Stimulated activated effector memory CD8-positive, alpha-beta T cell treated with anti-CD3 and anti-CD28 coated beads, Interleukin-12 subunit alpha, Interleukin-12 subunit beta, amount 100 ng/mL, for 72 hours (primary cell): ENCODE measurements around the gene ZNF208.
"Not testable (repeated sequence)": the region's sequence is repeated elsewhere in the genome, so short reads cannot be mapped to it uniquely, and the experiment has no call there.

Source experiments
- ATAC-seq: fragments of 150-1000 bp; cut with Tn5 transposase; 2 replicates; pipeline ENCODE4 v1.10.0; 2021
- DNase-seq, 2 donors: peaks; one replicate each; pipeline ENCODE4 v3.0.0; 2021 to 2022; ENCODE audit warnings: low spot score in 2 of 2
- H3K27ac Mint-ChIP-seq: one replicate; pipeline ENCODE4 v1.8.0; 2022; ENCODE audit warnings: mild to moderate bottlenecking, mixed read lengths
- H3K36me3 Mint-ChIP-seq: one replicate; pipeline ENCODE4 v1.8.0; 2022; ENCODE audit warnings: mild to moderate bottlenecking, mixed read lengths
- H3K4me1 Mint-ChIP-seq: one replicate; pipeline ENCODE4 v1.8.0; 2022; ENCODE audit warnings: mixed read lengths
- H3K4me3 Mint-ChIP-seq: one replicate; pipeline ENCODE4 v1.8.0; 2022; ENCODE audit warnings: mild to moderate bottlenecking, mixed read lengths
- H3K9me3 Mint-ChIP-seq: one replicate; pipeline ENCODE4 v1.8.0; 2022; ENCODE audit warnings: mixed read lengths

The ZNF208 gene

GRCh38 chr19:22010437-22011143 is at the start of gene ZNF208:
Gene ZNF208, minus strand, starts transcription at chr19:22010943. Its CDS starts 149 bp downstream, at chr19:22010794.
- peak within 1 kb of the TSS; percentile 73 for H3K4me3 Mint-ChIP-seq

DNA sequence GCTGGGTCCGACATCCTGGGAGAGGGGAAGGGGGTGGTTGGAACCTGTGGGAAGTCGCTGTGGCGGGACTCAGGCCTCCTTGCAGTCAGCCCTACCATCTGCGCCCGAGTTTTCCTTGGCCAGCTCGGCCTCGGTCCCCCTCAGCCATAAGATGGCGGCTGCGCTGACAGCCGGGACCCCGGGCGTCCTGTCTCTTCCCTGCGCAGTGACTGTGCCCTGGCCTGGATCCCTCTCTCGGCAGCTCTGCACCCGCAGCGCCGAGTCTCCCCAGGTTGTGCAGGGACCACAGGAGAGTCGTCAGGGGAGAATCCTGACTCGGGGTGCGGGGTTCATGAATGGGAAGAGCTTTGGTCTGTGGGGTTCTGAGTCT is 41.9 kb upstream of the ZNF208 start:
- Mint-ChIP-seq H3K9me3 (no peaks in the 10 kb centered on the region), H3K4me1 (no peaks in the 10 kb centered on the region), H3K27ac (peak overlapping the region; percentile 97), H3K36me3 (peaks cover 13% of the 10 kb centered on the region), H3K4me3 (peak overlapping the region; percentile 95)
- DNase-seq, result no peak
- peak; percentile 60 for ATAC-seq

More at GRCh38 chr19:22010437-22011143, at the start of gene ZNF208:
- H3K4me1 Mint-ChIP-seq, H3K9me3 Mint-ChIP-seq, H3K36me3 Mint-ChIP-seq: not testable (repeated sequence)
- ATAC-seq (peak; percentile 82), DNase-seq (peak in 1 of 2 donors; percentile 50)
- H3K27ac Mint-ChIP-seq, result peak within 1 kb of the TSS; percentile 77

GRCh38 chr19:22041151-22041550 is 30.4 kb upstream of the ZNF208 start:
- H3K9me3 Mint-ChIP-seq, H3K4me3 Mint-ChIP-seq, H3K27ac Mint-ChIP-seq, DNase-seq, H3K4me1 Mint-ChIP-seq, H3K36me3 Mint-ChIP-seq: not testable (repeated sequence)
- peak; percentile 53 for ATAC-seq

- Mint-ChIP-seq H3K27ac (no peak overlapping the region), H3K4me3 (no peak overlapping the region), H3K9me3 (no peaks in the 10 kb centered on the region), H3K4me1 (no peaks in the 10 kb centered on the region), H3K36me3 (no peaks in the 10 kb centered on the region)
- ATAC-seq, result peak; percentile 62
- DNase-seq, result no peak
These were observed 19.9 kb upstream of the ZNF208 start for GRCh38 chr19:22030680-22031079.

DNA sequence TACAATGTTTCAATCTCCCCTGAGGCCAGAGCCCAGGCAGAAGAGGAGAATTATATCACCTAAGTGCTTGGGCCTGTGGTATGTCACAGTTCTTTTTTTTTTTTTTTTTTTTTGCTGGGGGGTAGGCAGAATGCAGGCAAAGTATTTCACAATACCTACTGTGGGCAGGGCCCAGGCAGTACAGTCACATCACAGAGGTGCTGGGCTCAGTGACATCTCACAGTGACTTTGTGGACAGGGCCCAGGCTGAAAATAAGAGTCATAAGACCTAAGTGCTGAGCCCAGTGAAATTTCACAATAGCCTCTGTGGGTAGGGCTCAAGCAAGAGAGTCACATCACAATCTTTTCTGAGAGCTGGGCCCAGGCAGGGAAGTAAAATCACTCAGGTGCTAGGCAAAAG is 15.9 kb upstream of the ZNF208 start:
- H3K27ac Mint-ChIP-seq, result no peak overlapping the region
- H3K4me1 Mint-ChIP-seq, result no peaks in the 10 kb centered on the region
- DNase-seq (no peak), ATAC-seq (no peak)
- H3K4me3 Mint-ChIP-seq, result no peak overlapping the region
- H3K9me3 Mint-ChIP-seq, result no peaks in the 10 kb centered on the region
- H3K36me3 Mint-ChIP-seq, result no peaks in the 10 kb centered on the region

DNA sequence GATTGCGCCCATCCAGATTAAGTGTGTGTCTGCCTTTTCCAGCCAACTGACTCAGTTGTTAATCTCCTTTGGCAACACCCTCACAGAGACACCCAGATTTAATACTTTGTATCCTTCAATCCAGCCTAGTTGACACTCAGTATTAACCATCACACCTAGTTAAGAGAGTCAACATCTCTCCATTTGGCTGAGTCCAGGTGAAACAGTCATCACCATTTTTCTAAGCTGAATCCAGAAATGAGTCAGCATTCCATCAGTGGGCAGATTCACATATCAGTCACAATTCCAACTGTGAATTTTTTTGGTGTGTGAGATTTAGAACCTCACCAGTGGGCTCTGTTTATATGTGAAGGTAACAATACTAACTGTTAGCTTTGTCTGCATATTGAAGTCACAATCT is 14.8 kb upstream of the ZNF208 start:
- H3K4me3 Mint-ChIP-seq, DNase-seq, H3K9me3 Mint-ChIP-seq, H3K4me1 Mint-ChIP-seq, H3K27ac Mint-ChIP-seq, H3K36me3 Mint-ChIP-seq: not testable (repeated sequence)
- ATAC-seq, result peak; percentile 52

DNA sequence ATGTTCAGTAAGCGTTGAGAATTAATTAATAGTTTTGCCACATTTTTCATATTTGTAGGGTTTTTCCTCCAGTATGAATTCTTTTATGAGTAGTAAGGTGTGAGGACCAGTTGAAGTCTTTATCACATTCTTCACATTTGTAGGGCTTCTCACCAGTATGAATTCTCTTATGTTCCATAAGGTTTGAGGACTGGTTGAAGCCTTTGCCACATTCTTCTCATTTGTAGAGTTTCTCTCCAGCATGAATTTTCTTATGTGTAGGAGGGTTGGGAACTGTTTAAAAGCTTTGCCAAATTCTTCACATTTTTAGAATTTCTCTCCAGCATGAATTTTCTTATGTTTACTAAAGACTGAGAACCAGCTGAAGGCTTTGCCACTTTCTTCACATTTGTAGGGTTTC is 40.3 kb downstream of the ZNF208 start:
- Mint-ChIP-seq H3K4me1 (no peaks in the 10 kb centered on the region), H3K9me3 (peaks cover 32% of the 10 kb centered on the region), H3K36me3 (peaks cover 6% of the 10 kb centered on the region), H3K4me3 (no peak overlapping the region), H3K27ac (no peak overlapping the region)
- no peak for DNase-seq
- no peak for ATAC-seq

DNA sequence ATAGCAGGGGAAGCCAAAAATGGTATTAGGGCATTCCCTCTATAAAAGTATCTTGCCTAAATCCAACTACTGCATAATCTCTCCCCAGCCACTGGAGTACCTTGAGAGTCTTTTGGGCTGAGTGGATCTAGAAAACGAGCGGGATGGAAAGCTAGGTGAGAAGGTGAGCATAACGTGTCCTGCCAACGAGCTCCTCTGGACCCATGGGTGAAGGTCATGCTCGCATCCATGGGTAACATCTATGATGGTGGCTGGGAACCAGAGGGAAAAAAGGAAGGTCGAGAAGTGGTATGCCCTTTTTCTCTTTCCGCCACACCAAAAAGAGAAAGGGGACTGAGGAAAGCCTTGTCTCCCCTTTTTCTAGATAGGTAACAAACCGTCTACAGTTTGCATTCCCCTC is 63.0 kb downstream of the ZNF208 start:
- H3K9me3 Mint-ChIP-seq, result peaks cover 24% of the 10 kb centered on the region
- no peaks in the 10 kb centered on the region for H3K4me1 Mint-ChIP-seq
- no peak overlapping the region for H3K4me3 Mint-ChIP-seq
- H3K36me3 Mint-ChIP-seq, result no peaks in the 10 kb centered on the region
- ATAC-seq, result no peak
- H3K27ac Mint-ChIP-seq, result no peak overlapping the region
- DNase-seq, result no peak

DNA sequence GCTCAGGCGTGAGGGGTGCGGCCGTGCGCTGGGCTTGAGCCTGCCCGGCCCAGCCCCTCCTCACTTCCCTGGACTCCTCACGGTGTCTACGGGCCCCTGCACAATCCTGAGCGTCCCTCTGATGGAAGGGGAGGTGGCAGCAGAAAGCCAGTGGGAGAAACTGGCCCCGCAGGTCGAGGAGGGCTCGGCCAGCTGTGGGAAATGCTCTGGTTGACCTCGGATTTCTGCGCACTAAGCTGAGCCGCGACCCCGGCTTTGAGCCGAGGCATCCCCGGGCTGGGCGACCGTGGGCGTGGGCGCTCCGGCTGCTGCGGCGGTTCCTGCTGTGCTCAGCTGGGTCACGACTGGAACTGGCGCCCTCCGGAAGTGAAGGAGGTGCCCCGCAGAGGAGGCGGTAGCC is 70.1 kb downstream of the ZNF208 start:
- DNase-seq (no peak), ATAC-seq (no peak)
- Mint-ChIP-seq H3K9me3 (no peaks in the 10 kb centered on the region), H3K4me1 (no peaks in the 10 kb centered on the region), H3K4me3 (no peak overlapping the region), H3K36me3 (no peaks in the 10 kb centered on the region), H3K27ac (no peak overlapping the region)

- no peak overlapping the region for H3K27ac Mint-ChIP-seq
- ATAC-seq (no peak), DNase-seq (no peak)
- H3K9me3 Mint-ChIP-seq, result no peaks in the 10 kb centered on the region
- no peaks in the 10 kb centered on the region for H3K36me3 Mint-ChIP-seq
- no peaks in the 10 kb centered on the region for H3K4me1 Mint-ChIP-seq
- H3K4me3 Mint-ChIP-seq, result no peak overlapping the region
These were observed 76.2 kb downstream of the ZNF208 start for GRCh38 chr19:21934593-21934992.

DNA sequence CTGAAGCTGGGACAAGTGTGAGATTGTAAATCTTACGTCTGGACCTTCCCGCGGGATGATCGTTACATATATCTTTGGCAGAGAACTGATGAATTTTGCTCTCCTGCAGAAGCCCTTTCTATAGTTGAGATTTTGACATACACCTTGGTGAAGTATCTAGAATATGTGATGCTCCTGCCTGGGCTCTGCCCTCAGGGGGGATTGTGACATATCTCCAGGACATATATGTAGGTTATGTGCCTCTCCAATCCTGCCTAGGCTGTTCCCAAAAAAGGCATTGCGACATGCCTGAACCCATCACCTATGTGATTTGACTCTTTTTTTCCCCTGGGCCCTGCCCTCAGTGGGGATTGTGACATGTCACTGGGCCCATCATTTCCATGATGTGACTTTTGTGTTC is 76.6 kb downstream of the ZNF208 start:
- DNase-seq, result no peak
- Mint-ChIP-seq H3K27ac (no peak overlapping the region), H3K4me1 (no peaks in the 10 kb centered on the region), H3K9me3 (no peaks in the 10 kb centered on the region), H3K36me3 (no peaks in the 10 kb centered on the region), H3K4me3 (no peak overlapping the region)
- no peak for ATAC-seq

DNA sequence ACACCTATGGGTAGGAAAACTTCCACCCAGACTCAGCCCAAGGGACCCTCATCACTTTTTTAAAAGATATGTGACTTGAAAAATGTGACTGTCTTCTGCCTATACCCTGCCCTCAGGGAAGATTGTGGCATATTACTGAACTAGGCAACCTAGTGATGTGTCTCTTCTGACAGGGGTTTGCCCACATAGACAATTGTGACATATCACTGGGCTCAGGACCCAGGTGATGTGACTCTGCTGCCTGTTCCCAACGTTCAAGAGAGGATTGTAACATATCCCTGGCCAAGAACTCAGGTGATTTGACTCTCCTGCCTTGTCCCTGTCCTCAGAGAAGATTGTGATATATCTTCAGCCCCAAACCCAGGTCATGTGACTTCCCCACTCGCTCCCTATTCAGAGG is 88.5 kb downstream of the ZNF208 start:
- peaks cover 11% of the 10 kb centered on the region for H3K9me3 Mint-ChIP-seq
- no peak for DNase-seq

DNA sequence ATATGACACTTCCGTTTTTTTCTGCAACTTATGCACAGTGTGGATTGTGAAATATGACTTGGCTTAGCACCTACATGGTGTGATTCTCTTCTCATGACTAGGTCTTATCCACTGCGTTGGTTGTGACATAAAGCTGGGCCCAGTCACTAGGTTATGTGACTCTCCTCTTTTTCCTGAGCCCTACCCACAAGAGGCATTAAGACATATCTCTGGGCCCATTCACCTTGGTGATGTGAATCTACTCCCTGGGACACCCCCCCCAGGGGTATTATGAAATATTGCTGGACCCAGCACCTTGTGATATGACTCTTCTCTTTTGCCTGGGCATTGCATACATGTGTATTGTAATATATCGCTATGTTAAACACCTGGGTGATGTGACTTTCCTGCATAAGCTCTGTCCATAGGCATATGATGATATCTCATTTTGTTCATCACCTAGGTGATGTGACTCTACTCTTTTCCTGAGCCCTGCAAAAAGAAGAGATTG is 89.0 kb downstream of the ZNF208 start:
- no peaks in the 10 kb centered on the region for H3K4me1 Mint-ChIP-seq
- no peaks in the 10 kb centered on the region for H3K36me3 Mint-ChIP-seq
- DNase-seq (no peak), ATAC-seq (no peak)
- no peak overlapping the region for H3K4me3 Mint-ChIP-seq
- no peak overlapping the region for H3K27ac Mint-ChIP-seq
- peaks cover 14% of the 10 kb centered on the region for H3K9me3 Mint-ChIP-seq

More for the DNA sequence above, 88.5 kb downstream of the ZNF208 start:
- H3K27ac Mint-ChIP-seq, result no peak overlapping the region
- ATAC-seq, result no peak
- no peaks in the 10 kb centered on the region for H3K36me3 Mint-ChIP-seq
- H3K4me3 Mint-ChIP-seq, result no peak overlapping the region
- no peaks in the 10 kb centered on the region for H3K4me1 Mint-ChIP-seq

DNA sequence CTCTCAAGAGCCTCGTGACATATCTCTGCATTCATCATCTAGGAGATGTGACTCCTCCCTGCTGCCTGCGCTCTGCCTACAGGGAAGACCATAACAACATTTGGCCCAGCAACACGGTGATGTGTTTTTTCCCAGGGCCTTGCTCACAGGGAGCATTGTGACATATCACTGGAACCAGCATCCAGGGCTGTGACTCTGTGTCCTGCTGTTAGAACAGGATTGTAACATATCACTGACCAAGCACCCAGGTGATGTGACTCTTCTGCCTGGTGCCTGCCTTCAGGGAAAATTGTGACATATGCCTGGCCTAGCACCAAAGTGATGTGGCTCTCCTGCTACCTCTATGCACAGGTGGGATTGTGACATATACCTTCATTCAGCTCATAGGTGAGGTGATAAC is 95.3 kb downstream of the ZNF208 start:
- ATAC-seq (no peak), DNase-seq (no peak)
- Mint-ChIP-seq H3K27ac (no peak overlapping the region), H3K4me3 (no peak overlapping the region), H3K4me1 (no peaks in the 10 kb centered on the region), H3K36me3 (no peaks in the 10 kb centered on the region), H3K9me3 (peaks cover 23% of the 10 kb centered on the region)

DNA sequence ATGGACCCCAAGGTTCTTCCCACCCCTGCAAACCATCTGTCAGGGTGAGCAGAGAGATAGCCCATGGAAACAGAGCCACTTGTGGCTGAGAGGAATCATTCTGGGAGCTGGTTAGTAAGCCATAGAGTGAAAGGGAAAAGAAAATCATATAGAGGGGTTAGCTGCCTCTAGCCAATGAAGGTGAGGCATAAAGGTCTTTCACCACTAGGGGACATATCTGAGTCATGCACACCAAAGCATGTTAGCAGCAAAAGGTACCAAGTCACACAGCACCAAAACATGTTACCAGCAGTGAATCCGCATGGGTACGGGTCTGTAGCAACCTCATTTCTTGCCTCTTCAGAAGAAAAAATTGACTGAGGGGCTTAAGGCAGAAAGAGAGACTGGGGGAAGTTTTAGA is 98.1 kb downstream of the ZNF208 start:
- Mint-ChIP-seq H3K27ac (no peak overlapping the region), H3K4me3 (no peak overlapping the region), H3K36me3 (no peaks in the 10 kb centered on the region), H3K9me3 (peaks cover 22% of the 10 kb centered on the region), H3K4me1 (no peaks in the 10 kb centered on the region)
- DNase-seq (no peak), ATAC-seq (no peak)

GRCh38 chr19:21910318-21910717 is 100.4 kb downstream of the ZNF208 start:
- no peak overlapping the region for H3K4me3 Mint-ChIP-seq
- no peak for DNase-seq
- no peaks in the 10 kb centered on the region for H3K36me3 Mint-ChIP-seq

More at GRCh38 chr19:21910318-21910717, 100.4 kb downstream of the ZNF208 start:
- Mint-ChIP-seq H3K27ac (no peak overlapping the region), H3K9me3 (peaks cover 21% of the 10 kb centered on the region), H3K4me1 (no peaks in the 10 kb centered on the region)
- ATAC-seq, result peak; percentile 88
